HUES48 (cell line): ENCODE results near the gene ENC1.

Source experiments
- H3K27ac ChIP-seq: one replicate; pipeline ENCODE4 v1.7.0; 2013; ENCODE audit warnings: low read depth, low read length, inconsistent platforms
- H3K27me3 ChIP-seq: 2 replicates; pipeline ENCODE4 v1.6.1; 2013; ENCODE audit warnings: mild to moderate bottlenecking, low read length; ENCODE audit not compliant: control insufficient read depth, insufficient read depth
- H3K36me3 ChIP-seq: 2 replicates; pipeline ENCODE4 v1.6.1; 2013; ENCODE audit warnings: low read length; ENCODE audit not compliant: control insufficient read depth, insufficient read depth
- H3K4me1 ChIP-seq: 2 replicates; pipeline ENCODE4 v1.6.1; 2013; ENCODE audit warnings: mild to moderate bottlenecking, low read length; ENCODE audit not compliant: control insufficient read depth, insufficient read depth
- H3K4me3 ChIP-seq: 2 replicates; pipeline ENCODE4 v1.5.1; 2013; ENCODE audit warnings: mild to moderate bottlenecking, low read depth, low read length
- H3K9ac ChIP-seq: 2 replicates; pipeline ENCODE4 v1.6.1; 2013; ENCODE audit warnings: mild to moderate bottlenecking, low read depth, low read length, moderate library complexity
- H3K9me3 ChIP-seq: 2 replicates; pipeline ENCODE4 v1.6.1; 2013; ENCODE audit warnings: low read length; ENCODE audit not compliant: control insufficient read depth, insufficient read depth

The ENC1 gene

DNA sequence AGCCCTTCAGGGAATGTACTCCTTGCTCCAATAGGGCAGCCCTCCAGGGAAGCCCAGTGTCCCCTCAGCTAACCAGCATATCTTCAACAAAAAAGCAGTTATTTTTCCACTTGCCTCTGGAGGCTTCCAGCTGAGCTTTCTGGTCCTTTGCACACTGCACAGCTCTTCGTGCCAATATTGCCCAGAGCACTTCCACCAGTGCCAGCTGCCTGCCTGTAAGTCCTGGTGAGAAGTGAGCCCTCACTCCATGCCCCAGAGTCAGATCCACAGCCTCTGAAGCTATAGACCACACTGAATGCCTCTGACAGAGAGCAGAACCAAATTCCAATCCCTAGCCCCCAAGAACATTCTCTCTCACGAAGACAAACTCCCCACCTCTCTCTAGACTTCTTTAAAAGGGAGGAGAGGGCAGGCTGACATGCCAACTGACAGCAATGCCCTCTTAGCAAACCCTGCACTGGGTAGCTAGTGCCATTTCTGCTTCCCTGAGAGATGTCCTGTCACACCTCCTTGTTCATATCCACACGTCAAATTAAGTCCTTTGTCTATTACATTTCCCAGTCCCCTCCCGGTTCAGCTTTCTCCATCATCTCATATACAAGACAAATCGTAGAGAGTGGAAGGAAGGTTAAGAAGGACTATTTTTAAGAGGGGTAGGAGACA is 31.8 kb upstream of the ENC1 start:
- Histone ChIP-seq H3K9ac (no peak overlapping the region), H3K9me3 (no peaks in the 10 kb centered on the region), H3K27ac (no peak overlapping the region), H3K36me3 (no peaks in the 10 kb centered on the region), H3K27me3 (no peaks in the 10 kb centered on the region), H3K4me1 (0 out of 2 replicates have a peak, but pooled peaks cover 6% of the 10 kb centered on the region), H3K4me3 (no peak overlapping the region)

DNA sequence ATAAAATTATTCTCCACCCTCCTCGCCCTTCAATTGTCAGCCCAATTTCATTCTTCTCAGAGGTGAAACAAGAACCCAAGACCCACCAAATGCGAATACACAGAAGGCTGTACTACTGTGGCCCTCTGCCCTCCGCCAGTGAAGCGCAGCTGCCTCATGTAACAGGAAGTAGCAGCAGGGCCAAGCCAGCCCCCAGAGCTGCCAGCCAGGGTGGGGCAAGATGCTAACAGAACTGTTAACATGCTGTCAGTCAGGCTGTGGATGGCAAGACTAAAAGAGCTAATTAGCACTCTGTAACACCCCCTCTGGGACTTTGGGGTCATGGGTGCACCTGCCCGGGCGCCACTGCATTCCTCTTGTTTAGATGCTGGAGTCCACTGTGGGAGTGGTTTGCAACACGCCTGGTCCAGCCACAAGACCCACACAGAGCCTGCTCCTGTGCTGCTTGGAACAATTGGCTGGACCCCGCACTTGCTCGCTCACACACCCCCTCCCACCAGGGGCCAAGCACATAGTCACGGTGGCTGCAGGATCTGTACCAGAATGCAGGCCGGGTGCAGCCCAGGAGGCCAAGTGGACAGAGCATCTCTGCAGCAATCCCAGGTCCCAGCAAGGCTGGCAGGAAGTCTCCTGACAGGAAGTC is 30.0 kb upstream of the ENC1 start:
- Histone ChIP-seq H3K9ac (no peak overlapping the region), H3K27ac (no peak overlapping the region)

DNA sequence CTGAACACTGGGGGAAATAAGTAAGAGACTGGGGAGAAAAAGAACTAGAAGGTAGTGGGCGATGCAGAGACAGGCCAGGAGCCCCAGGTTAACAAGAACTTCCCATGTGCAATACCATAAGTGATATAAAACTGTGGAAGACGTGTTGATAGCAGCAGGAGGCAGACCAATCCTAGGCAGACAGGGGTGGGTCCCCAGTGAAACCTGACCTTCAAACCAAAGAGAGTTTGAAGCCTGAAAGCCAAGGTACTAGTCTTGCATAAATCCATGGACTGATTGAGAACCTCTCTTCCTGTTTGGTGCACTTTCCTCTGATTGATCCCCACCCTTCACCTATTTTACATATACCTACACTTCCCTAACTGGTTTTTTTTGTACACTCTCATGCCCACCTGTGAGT is 29.3 kb upstream of the ENC1 start:
- H3K4me1 ChIP-seq = 0 out of 2 replicates have a peak, but pooled peaks cover 6% of the 10 kb centered on the region
- no peaks in the 10 kb centered on the region for H3K27me3 ChIP-seq
- no peak overlapping the region for H3K9ac ChIP-seq
- no peaks in the 10 kb centered on the region for H3K36me3 ChIP-seq
- H3K27ac ChIP-seq = no peak overlapping the region
- H3K9me3 ChIP-seq = no peaks in the 10 kb centered on the region
- H3K4me3 ChIP-seq = no peak overlapping the region

More for the DNA sequence above, 30.0 kb upstream of the ENC1 start:
- Histone ChIP-seq H3K27me3 (no peaks in the 10 kb centered on the region), H3K4me3 (no peak overlapping the region), H3K36me3 (no peaks in the 10 kb centered on the region), H3K4me1 (0 out of 2 replicates have a peak, but pooled peaks cover 6% of the 10 kb centered on the region), H3K9me3 (no peaks in the 10 kb centered on the region)

DNA sequence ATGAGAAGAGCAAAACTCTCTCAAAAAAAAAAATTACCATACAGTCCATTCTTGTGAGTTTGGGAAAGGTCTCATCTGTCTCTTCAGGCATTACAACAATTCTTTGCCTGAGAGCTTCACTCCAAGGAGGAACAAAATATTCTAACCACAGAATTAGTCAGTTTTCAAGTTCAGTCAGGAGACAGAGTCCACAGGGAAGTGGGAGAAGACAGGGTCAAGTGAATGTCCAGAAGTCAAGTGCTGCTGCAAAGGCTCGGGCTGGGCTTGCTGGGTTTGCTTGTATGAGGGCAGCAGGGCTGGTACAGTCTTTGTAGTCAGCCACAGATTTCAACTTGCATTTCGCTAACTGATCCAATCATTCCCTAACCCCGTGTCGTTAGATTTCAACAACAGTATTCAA is 26.9 kb upstream of the ENC1 start:
- no peak overlapping the region for H3K4me3 ChIP-seq
- H3K36me3 ChIP-seq = no peaks in the 10 kb centered on the region
- H3K9me3 ChIP-seq = no peaks in the 10 kb centered on the region
- no peak overlapping the region for H3K27ac ChIP-seq
- no peak overlapping the region for H3K9ac ChIP-seq
- H3K4me1 ChIP-seq = no peaks in the 10 kb centered on the region
- no peaks in the 10 kb centered on the region for H3K27me3 ChIP-seq

DNA sequence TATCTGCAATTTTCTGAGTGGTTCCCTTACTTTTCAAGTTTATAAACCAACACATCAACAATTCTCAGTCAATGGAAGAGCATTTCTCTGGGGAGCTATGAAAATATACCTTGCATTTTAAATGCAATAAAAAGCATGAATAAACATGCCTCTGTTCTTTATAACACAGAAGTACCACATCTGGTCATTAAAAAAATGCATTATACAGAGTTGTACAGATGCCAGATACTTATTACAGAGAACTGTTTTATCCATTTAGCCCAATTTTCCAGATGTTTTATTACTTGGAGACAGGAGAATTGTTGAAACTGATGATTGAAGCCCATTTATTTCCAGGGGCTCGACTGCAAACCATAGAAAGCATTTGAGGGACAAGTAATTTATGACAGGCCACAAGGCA is 25.3 kb upstream of the ENC1 start:
- H3K36me3 ChIP-seq = no peaks in the 10 kb centered on the region
- no peaks in the 10 kb centered on the region for H3K4me1 ChIP-seq
- H3K27ac ChIP-seq = no peak overlapping the region
- H3K9ac ChIP-seq = no peak overlapping the region
- no peak overlapping the region for H3K4me3 ChIP-seq
- H3K9me3 ChIP-seq = no peaks in the 10 kb centered on the region
- no peaks in the 10 kb centered on the region for H3K27me3 ChIP-seq

DNA sequence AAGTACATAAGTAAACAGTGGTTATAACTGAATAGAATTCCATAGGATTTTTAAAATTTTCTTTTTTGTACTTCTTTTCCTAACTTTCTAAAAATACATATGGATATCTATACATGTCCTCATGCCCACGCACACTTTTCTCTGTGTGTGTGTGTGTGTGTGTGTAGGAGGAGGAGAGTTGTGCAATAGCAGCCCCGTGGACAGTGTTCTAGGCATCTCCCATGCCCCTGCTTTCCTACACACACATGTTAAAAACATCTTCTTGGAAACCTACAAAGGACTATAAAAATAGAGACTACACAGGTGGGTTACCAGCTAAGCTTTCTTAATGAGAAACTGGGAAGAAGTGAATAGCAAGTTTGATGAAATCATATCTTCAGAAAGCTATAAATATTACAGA is 24.7 kb upstream of the ENC1 start:
- Histone ChIP-seq H3K27me3 (no peaks in the 10 kb centered on the region), H3K4me3 (no peak overlapping the region)

DNA sequence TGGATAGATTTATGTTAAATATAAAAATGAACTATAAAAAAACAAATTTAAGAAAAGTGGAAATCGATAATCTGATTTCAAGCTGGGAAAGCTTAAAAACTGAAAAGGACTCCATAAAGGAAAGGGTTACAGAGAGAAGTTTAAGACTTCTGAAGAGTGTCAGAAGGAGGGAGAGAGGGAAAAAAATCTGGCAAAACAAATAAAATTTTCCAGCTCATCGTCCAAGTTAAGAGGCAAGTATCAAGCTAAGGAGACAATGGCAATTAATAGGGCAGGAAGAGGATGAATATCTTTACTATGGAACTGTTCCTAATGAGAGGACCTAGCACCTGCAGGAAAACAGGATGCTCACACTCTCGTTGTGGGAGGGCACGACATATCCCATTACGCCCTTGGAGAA is 24.0 kb upstream of the ENC1 start:
- H3K27ac ChIP-seq = no peak overlapping the region
- H3K9ac ChIP-seq = no peak overlapping the region
- H3K9me3 ChIP-seq = no peaks in the 10 kb centered on the region
- H3K4me1 ChIP-seq = no peaks in the 10 kb centered on the region
- H3K36me3 ChIP-seq = no peaks in the 10 kb centered on the region
- H3K4me3 ChIP-seq = no peak overlapping the region
- H3K27me3 ChIP-seq = no peaks in the 10 kb centered on the region

More for the DNA sequence above, 24.7 kb upstream of the ENC1 start:
- Histone ChIP-seq H3K9ac (no peak overlapping the region), H3K27ac (no peak overlapping the region), H3K9me3 (no peaks in the 10 kb centered on the region), H3K36me3 (no peaks in the 10 kb centered on the region), H3K4me1 (no peaks in the 10 kb centered on the region)

DNA sequence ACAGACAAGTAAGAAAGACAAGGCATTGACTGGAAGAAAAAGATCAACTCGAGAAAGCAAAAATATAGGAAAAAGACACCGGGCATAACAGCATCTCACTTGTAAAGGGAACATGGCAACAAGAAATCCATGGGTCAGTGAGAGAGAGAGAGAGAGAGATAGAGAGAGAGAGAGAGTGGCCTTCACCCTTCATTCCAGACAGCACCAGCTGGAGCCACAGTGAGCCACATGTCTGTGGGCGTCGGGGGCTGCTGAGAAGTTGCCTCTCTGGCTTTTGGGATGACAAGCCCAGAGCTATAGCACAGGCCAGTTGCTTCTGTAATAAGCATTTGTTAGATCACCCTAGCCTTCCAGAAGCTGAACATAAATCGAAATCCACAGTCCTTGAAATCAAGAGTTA is 20.3 kb upstream of the ENC1 start:
- no peak overlapping the region for H3K9ac ChIP-seq
- no peak overlapping the region for H3K27ac ChIP-seq
- 0 out of 2 replicates have a peak, but pooled peaks cover 4% of the 10 kb centered on the region for H3K9me3 ChIP-seq
- H3K4me3 ChIP-seq = no peak overlapping the region
- H3K36me3 ChIP-seq = no peaks in the 10 kb centered on the region
- no peaks in the 10 kb centered on the region for H3K27me3 ChIP-seq
- no peaks in the 10 kb centered on the region for H3K4me1 ChIP-seq

DNA sequence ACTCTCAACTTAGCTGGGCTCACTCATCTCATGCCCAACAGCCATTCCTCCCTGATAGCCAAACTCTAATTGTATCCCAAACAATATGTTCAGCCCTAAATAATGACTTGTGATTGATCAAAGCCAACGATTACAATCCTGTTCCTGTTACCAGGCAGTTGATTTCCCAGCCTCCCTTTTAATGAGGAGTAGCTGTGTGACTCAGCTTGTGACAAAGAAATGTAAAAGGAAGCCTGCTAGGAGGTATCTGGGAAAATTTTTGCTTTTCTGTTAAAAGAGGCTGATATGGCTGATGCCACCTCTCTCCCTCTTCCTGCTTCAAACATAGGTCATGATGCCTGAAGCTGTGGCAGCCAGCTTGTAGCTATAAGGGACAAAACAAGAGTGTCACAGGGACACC is 19.6 kb upstream of the ENC1 start:
- no peak overlapping the region for H3K9ac ChIP-seq
- no peak overlapping the region for H3K4me3 ChIP-seq
- H3K9me3 ChIP-seq = 0 out of 2 replicates have a peak, but pooled peaks cover 4% of the 10 kb centered on the region
- H3K27ac ChIP-seq = no peak overlapping the region
- H3K36me3 ChIP-seq = no peaks in the 10 kb centered on the region
- no peaks in the 10 kb centered on the region for H3K4me1 ChIP-seq
- H3K27me3 ChIP-seq = no peaks in the 10 kb centered on the region

DNA sequence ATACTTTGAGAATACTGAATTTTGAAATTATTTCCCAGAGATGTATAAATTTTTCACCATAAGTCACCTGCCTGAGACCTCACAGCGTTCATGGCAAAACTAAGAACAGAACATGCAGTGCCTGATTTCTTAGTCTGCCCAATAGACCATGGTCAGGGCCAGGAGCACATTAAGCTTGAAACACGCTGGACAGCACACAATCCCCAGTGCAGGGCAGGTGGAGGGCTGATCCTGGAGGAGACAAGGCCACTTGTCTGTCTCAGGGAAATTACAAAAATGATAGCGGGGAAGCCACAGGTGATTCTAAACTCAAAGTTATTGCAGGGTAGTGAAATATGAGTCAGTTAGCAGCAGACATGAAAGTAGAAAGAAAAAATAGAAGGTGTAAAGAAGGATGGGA is 18.6 kb upstream of the ENC1 start:
- no peaks in the 10 kb centered on the region for H3K36me3 ChIP-seq
- 0 out of 2 replicates have a peak, but pooled peaks cover 4% of the 10 kb centered on the region for H3K9me3 ChIP-seq
- no peaks in the 10 kb centered on the region for H3K27me3 ChIP-seq
- H3K4me3 ChIP-seq = no peak overlapping the region
- H3K4me1 ChIP-seq = no peaks in the 10 kb centered on the region
- H3K9ac ChIP-seq = no peak overlapping the region
- no peak overlapping the region for H3K27ac ChIP-seq

DNA sequence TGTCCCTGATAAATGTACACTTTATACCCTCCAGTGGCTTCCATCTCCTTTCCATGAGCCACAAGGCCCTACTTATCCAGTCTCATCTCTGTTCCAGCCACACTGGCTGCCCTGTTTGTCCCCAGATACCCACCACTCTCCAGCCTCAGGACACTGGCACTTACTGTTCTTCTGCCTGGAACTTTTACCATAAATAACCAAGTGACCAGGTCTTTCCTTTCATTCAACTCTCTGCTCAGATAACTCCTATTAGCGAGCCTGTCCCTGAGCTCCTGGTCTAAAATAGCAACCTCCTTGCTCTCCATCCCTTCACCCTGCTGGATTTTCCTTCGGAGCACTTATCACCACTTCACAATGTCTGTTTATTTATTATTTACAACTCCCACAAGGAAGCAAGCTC is 16.6 kb upstream of the ENC1 start:
- H3K27me3 ChIP-seq = no peaks in the 10 kb centered on the region
- H3K9ac ChIP-seq = no peak overlapping the region
- no peak overlapping the region for H3K27ac ChIP-seq
- H3K4me1 ChIP-seq = no peaks in the 10 kb centered on the region
- H3K4me3 ChIP-seq = no peak overlapping the region
- 0 out of 2 replicates have a peak, but pooled peaks cover 4% of the 10 kb centered on the region for H3K9me3 ChIP-seq
- no peaks in the 10 kb centered on the region for H3K36me3 ChIP-seq
